ENCODE results near the gene ENAH.
"Not testable (repeated sequence)": the region's sequence is repeated elsewhere in the genome, so short reads cannot be mapped to it uniquely, and the experiment has no call there.

Gene ENAH

DNA sequence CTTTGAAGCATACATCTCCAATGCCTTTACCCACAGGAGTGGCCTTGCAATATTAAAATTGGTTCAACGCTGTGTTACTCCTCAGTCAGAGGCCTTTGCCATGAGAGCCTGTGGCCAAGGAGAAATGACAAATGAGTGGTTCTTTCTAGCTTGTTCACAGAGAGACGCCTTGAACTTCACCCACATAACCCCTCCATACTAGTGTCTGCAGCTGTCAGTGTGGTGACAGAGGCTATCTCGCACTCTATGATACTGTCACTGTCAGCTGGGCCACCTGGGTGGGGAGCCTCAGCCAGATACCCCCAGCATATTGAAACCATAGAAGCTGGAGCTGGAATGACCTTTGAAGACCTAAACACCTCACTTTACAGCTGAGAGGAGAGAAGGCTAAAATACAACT is 167.7 kb downstream of the ENAH start:
- FAIRE-seq, result no peak

DNA sequence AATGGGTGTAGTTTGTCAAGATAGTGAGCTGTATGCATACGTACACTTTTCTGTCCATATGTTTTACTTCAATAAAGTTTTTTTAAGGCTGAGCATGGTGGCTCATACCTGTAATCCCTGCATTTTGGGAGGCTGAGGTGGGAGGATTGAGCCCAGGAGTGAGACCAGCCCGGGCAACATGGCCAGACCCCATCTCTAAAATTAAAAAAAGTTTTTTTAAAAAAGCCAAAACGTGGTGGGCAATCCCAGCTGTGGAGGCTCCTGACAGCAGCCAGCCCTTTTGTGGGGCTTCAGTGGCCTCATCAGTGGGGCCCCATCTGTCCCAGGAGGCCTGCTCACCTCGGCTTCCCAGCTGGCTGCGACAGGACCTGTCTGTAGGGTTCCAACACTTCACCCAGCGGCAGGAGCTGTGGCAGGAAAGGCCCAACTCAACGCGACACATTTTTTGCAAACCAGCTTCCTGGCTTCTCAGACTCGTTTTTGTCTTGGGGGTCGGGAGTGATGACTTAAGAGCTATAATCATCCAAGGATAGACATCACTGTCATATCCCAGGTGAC is 168.2 kb downstream of the ENAH start:
- FAIRE-seq, result no peak

DNA sequence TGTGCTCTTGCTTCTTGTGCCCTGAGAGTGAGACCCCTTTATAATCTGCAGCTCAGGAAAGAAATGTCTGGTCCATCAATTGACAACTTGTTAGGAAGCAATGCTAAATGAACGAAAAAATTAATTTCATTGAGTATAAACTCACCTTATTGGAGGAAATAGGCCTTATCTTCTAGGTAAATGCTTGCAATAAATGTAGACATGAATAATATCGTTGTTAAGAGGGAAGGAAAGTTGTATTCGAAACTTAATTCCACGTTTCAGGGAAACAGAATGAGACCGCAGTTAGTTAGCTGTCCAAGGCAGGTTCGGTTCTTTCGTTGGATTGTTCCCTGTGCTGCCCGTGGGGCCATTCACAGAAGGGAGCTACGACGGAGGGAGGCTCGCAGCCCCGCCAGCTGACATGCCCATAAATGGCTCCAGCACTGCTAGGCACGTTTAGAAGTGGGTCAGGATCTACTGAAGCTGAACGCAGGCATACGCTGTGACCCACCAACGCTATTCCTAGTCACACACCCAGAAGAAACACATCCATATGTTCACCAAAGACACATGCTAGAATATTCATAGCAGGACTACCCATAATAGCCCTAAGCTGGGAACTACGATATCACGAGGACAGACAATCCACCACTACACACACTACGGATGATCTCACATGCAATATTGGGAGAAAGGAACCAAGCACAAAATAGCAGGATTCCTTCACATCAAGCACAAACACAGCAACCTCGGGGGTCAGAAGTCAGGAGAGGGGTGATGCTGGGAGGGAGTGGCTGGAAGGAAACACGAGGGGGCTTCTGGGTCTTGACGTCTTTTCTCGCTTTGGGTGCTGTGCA is 168.9 kb downstream of the ENAH start:
- no peak for FAIRE-seq

DNA sequence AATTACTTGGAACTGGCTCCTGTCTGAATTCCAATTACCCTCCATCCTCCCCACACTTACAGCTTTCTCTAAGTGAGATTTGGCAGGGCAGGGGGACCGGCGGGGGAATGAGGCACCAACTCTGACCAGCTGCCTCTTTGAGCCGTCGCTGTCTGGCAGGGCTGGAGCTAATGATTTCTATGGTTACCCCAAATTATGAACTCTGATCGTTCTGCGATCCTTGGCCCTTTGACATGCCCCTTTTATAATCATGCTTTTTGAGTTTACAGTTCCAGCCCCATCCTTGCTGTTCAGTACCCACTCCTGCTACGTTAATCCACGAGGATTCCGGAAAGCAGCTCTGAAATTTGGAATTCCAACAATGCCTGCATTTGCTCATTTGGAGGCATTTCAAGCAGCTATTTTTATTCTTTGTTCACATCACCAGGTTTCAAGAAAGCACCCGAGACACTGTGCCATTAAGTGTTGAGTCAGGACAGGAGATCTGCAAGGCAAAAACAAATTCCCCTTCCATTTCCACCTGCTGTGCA is 170.4 kb downstream of the ENAH start:
- no peak for FAIRE-seq

DNA sequence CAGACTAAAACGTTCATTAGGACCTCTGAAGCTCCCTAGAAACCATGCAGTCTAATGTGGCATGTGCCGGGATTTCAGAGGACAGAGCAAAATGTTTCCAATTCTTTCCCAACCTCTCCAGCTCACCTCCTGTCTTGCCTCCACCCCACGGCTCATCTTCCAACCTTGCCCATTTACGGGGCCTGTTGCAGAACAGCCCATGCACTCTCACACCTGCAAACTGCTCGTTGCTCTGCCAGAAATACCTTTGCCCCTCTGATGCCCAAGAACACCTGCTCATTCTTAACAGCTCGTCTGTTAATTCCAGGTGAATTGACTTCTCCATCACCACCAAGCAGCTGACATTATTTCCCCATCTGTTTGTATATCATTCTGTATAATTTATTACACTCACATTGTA is 171.2 kb downstream of the ENAH start:
- FAIRE-seq, result no peak

DNA sequence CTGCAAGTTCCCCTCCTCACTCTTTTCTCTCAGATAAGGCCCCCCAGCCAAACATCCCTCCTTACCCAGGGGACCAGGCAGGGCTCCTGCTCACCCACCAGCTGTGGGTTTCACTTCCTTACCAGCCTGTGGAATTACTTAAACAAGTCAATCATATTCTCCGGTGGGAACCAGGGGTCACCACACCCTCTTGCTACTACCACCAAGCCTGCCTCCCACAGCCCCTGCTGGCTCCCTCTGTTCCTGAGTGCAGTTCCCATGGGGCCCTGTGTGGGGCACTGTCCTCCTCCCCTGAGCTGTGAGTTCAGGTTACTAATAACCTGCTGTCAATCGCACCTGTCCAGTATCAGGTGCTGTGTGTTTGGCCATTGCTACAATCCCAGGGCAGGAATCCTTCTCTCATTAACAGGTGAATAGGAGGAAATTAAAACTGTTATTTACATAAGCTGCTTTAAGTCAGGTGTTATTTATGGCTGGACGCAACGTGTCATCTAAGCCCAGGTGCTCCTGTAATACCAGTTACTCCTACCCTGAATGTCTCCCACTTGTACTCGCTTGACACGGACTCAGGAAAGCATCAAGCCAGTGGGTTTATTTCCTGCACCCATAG is 172.0 kb downstream of the ENAH start:
- FAIRE-seq, result no peak

DNA sequence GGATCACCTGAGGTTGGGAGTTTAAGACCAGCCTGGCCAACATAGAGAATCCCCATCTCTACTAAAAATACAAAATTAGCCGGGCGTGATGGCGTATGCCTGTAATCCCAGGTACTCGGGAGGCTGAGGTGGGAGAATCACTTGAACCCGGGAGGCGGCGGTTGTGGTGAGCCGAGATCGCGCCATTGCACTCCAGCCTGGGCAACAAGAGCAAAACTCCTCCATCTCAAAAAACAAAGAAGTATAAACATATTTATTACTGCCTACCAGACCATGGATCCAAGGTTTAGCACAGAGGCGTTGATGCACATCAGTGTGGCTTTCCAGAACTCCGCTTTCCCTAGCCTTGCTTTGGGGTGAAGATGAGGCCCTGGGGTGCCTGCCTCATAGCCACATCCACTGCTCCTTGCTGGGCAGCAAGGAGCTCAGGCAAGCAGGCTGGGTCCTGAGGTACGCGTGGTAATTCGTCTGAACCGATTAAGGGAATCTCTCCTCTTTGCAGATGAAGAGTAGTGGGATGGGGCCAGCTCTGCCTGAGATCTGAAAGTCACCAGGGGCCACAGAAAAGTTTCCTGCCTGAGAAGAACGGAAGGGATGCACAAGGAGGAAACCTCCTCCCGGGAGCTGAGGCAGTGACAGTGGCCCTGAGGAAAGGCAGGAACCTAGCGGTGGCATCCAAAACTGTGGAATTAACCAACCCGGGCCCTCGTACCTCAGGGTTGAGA is 172.8 kb downstream of the ENAH start:
- no peak for FAIRE-seq

DNA sequence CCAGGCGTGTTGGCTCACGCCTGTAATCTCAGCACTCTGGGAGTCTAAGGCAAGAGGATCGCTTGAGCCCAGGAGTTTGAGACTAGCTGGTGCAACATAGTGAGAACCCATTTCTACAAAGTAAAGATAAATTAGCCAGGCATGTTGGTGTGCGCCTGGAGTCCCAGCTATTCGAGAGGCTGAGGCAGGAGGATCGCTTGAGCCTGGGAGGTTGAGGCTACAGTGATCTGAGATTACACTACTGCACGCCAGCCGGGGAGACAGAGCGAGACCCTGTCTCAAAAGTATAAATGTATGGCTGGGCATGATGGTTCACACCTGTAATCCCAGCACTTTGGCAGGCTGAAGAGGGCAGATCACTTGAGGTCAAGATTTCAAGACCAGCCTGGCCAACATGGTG is 173.6 kb downstream of the ENAH start:
- no peak for FAIRE-seq

DNA sequence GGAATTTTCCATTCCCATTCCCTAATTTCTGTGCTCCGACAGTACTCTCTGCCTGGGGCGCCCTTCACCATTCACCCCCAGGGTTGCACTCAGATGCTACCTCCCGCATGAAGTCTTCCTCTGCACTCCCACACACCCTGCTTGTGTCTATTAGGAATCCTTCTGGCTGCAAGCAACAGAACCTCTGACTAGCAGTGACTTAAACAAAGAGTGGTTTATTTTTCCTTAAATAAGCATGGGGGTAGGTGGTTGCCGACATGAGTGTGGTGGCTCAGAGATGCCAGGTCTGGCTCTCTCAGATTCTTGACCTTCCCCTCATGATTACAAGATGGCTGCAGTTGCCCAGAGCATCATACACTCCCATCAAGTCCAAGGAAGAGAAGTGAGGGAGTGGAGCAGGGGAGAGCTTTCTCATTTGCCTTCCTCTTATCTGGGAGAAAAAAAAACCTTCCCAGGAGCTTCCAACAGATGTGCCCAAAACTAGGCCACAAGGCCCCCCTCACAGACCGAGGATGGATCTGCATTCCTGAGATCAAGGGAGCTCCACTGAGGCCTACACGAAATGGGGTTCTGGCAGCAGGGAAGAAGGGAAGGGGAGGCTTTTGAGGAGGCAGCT is 175.5 kb downstream of the ENAH start:
- FAIRE-seq, result no peak

DNA sequence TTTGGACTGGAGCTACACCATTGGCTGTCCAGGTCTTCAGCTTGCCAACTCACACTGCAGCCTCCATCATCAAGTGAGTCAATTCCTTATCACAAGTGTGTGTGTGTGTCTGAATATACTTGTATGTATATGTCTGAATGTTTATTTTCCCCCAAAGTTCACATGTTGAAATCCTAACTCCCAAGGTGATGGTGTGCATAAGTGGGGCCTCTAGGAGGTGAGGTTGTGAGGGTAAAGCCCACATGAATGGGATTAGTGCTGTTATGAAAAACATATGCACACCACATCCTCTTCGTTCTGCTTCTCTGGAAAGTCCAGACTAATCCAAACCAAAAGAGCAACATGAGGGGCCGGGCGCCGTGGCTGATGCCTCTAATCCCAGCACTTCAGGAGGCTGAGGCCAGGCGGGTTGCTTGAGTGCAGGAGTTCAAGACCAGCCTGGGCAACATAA is 176.4 kb downstream of the ENAH start:
- no peak for FAIRE-seq

DNA sequence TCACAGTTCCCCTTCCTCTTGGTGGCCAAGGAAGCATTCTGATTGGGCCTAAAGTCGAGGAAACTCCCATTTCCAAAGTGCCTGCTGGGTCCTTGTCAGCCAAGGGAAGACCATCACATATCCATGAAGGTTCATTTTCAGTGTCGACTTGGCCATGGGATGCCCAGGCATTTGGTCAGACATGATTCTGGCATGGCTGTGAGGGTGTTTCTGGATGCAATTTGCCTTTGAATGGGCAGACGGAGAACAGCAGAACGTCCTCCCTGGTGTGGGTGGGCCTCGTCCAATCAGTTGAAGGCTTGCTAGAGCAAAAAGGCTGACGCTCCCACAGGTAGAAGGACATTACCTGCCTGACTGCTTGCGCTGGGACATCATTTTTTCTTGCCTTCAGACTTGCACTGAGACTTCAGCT is 176.8 kb downstream of the ENAH start:
- no peak for FAIRE-seq

DNA sequence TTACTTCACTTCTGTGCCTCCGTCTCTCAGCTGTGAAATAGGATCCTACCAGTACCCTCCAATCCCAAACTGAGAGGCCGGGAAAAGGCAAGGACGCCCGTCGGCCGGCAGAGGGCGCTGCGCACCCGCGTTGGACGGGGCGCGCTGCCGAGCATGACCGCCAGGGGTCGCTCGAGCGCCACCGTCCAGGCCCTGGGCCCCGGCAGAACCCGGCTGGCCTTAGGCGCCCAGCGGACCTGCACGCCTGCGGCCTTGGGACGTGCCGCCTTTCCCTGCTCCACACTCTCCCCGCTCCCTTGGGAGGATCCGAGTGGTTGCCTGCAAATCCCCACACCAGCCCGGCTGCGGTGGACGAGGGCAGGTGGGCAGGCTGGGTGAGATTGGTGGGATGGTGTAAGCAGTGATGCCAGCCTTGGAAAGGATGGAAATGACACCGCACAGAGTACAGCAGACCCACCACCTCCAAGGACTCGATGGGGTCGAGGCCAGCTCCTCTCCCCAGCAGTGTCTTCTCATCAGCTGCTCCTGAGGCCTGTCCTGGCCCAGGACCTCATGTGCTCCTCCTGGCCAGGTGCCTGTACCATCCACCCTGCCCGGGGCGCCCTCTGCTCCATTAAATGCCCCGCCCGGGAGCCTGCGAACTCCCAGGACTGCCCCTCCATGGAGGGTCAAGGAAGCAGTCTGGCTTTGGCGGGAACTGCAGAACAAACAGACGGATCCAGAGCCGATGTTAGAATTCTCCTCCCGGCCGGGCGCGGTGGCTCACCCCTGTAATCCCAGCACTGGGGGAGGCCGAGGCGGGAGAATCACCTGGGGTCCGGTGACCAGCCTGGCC is 177.7 kb downstream of the ENAH start:
- FAIRE-seq, result no peak

DNA sequence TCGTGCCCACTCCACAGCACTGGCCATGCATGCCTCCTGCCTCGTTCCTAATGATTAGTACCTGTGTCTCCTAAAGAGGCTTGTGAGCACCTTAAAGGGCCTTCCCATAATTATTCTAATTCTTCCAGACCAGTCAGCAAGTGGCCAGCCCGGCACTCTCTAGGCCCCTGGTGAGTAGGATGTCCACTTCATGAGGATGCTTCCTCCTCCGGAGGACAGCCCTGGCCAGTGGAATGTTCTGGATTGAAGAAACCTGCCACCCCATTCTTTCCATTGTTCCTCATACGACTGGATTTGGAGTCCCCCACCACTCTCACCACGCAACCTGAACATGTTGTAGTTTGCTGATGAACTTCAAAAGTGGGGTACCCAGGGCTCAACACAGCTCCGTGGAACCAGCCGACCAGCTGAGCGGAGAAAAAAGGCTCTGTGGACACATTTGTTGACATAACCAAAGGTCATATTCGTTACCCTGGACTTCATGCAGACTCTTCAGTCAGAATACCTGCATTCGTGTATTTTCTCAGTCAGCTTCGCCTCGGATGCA is 178.4 kb downstream of the ENAH start:
- no peak for FAIRE-seq

DNA sequence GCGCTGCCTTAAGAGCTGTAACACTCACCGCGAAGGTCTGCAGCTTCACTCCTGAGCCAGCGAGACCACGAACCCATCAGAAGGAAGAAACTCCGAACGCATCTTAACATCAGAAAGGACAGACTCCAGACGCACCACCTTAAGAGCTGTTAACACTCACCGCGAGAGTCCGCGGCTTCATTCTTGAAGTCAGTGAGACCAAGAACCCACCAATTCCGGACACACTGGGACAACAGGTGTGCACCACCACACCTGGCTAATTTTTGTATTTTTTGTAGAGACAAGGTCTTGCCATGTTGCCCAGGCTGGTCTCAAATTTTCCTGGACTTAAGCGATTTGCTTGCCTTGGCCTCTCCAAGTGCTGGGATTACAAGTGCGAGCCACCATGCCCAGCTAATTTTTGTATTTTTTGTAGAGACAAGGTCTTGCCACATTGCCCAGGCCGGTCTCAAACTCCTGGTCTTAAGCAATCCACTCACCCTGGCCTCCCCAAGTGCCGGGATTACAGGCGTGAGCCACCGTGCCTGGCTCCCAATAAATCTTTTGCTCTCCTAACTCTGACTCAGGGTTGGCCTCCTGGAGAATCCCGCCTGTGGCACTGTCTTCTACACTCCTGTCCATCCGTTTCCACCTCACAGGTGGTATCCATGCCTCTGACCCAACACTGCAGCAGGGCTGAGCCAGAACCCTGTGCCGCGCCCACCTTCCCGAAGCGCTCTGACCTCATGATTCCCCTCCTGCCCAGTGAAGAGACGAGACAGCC is 179.1 kb downstream of the ENAH start:
- not testable (repeated sequence) for FAIRE-seq

DNA sequence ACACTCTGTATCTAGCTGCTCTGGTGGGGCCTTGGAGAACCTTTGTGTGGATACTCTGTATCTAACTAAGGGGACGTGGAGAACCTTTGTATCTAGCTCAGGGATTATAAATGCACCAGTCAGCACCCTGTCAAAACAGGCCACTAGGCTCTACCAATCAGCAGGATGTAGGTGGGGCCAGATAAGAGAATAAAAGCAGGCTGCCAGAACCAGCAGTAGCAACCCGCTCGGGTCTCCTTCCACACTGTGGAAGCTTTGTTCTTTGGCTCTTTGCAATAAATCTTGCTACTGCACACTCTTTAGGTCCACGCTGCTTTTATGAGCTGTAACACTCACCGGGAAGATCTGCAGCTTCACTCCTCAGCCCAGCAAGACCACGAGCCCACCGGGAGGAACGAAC is 179.7 kb downstream of the ENAH start:
- FAIRE-seq, result not testable (repeated sequence)

DNA sequence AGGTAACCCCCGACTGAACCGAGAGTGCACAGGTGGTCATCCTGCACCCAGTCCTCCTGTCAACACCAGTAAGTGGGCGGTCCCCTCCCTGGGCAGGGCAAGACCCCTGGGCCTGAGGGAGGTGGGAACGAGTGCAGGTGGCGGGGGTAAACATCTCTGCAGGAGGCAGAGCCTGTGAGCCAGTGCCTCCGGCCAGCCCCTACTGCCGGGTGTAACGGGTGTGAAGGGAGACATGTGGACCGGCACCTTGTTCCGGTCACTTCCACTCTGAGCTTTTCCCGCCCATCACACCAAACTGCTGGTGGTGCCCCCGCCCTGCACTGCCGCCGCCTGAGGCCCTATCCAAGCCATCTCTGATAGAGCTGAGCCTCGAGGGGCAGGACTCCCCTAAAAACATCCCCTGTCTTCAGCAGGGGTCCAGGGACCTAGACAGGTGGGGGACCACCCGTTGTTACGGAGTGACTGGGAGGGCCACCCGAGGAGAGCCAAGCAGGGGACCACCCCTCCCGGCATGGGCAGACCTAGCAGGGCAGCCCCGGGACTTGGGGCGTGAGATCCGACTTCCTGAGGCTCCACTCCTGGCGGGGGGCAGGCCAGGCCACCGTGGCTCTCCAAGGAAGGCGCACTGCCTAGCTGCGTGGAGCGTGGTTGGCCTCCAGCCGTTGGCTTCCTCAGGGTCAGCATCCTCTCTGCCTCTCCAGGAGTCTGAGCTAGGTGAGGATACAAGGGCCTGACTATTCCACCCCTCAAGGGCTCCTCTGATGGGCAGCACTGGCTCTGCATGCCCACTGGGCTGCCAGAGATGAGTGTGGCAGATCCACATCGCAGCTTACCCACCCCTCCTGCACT is 181.2 kb downstream of the ENAH start:
- no peak for FAIRE-seq

DNA sequence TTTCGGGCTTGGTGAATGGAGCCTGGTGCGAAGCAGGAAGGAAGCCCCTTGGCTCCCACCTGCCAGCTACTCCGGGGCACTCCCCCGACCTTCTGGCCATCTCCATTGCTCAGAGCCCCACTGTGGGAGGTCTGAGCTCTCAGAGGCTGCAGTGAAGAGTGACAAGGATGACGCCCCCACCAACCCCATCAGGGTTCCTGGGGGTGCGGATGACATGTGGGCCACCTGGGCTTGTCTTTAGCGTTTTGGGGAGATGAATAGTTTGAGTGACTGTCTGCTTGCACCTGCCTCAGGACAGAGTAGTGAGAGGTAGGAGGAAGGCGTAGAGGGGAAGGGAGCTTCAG is 181.8 kb downstream of the ENAH start:
- no peak for FAIRE-seq

DNA sequence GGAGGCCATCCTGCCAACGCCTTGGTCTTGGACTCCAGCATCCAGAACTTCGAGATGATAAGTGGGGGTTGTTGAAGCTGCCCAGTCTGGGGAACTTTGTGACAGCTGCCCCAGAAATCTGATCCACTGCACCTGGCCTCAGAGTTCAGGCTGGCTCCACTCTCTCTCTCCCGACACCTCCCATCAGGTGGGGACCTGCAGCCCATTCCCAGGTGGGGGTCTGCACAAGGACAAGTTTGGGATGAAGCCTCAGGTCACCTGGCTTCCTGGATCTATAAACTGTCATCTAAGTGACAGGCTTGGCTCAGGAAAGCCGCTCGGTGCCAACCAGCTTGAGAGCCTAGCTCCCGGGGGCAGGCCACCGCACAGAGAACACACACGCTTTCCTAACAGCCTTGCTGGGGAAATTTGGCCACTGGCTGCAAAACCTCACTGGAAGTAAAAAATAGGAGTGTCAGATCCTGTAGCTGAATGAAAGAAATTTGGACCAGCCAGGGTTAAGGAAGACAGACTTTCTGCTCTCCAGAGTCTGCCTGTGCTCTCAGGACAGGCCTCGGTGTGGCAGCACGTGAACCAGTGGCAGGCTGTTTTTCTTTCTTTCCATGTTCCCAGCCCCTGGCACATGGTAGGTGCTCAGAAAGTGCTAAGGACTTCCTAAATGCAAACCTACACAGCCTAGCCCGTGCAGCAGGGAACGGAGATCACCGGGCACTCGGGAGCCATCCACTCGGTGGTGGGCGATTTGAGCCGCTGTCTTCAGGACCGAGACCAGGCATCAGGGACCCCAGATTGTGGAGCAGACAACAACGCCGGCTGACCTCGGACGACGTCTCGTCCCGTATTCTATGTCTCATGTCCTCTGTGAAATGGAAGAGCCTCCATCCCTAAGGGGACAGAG is 182.5 kb downstream of the ENAH start:
- no peak for FAIRE-seq

DNA sequence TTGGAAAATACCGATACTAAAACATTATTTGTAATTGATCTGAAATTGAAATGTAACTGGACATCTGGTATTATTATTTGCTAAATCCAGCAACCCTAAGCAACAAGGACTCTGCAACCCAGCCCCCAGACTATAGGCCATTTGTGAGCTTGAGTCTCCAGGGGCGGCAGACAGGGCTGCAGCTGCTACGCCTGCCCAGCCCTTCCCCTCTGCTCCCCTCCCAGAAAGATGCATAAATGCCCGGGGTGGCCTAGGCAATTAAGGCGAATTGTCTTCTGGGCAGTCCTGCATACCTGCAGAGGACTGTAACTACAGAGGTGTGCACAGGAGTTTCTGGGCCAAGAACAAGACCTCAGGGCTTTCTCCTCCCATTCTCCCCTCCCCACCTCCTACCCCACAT is 183.9 kb downstream of the ENAH start:
- FAIRE-seq, result no peak

Data from G401.6 (cell line).